ENCODE results near the gene SKAP1. TPM values are rescaled to one million over a fixed set of nuclear protein-coding genes. Genes with fewer than 3 reads are reported as not detected.

The SKAP1 gene
- total RNA-seq, 1 donor from 2014 or later, result not detected

DNA sequence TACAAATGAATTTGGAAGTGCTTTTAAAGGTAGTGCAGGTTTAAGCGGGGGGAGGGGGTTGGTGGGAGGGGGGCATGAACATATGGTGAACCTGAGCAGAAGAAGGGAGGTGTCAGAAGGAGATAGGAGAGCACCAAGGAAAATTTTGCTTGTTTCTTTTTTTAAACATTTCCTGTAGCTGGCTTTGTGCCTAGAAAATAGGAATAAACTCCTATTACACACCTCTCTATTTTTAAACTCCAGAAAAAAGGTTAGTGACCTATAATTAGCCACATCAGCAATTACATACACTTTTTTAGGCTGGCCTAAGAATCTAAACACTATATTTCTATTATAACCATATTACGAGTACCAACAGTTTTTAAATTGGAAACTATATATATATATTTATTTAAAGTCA lies 159.1 kb downstream of the SKAP1 start:
- no peak for TF ChIP-seq EZH2 (IDR thresholded peaks at IDR 0.05; ENCODE audit: insufficient read depth, low read length)
- TF ChIP-seq, protein P1, sequence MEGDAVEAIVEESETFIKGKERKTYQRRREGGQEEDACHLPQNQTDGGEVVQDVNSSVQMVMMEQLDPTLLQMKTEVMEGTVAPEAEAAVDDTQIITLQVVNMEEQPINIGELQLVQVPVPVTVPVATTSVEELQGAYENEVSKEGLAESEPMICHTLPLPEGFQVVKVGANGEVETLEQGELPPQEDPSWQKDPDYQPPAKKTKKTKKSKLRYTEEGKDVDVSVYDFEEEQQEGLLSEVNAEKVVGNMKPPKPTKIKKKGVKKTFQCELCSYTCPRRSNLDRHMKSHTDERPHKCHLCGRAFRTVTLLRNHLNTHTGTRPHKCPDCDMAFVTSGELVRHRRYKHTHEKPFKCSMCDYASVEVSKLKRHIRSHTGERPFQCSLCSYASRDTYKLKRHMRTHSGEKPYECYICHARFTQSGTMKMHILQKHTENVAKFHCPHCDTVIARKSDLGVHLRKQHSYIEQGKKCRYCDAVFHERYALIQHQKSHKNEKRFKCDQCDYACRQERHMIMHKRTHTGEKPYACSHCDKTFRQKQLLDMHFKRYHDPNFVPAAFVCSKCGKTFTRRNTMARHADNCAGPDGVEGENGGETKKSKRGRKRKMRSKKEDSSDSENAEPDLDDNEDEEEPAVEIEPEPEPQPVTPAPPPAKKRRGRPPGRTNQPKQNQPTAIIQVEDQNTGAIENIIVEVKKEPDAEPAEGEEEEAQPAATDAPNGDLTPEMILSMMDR (IDR thresholded peaks at IDR 0.05; ENCODE audit: insufficient read depth, low read depth, low read length), result no peak
- Histone ChIP-seq H3K27me3 (ENCODE audit: insufficient read depth, low read length) (peaks cover 25% of the 10 kb centered on the region), H3K36me3 (ENCODE audit: insufficient read depth, low read length) (no peaks in the 10 kb centered on the region), H2AFZ (ENCODE audit: low read depth, low read length) (no peak overlapping the region), H3K9ac (ENCODE audit: low read length) (no peak overlapping the region), H3K4me2 (ENCODE audit: low read length) (no peak overlapping the region), H3K4me1 (ENCODE audit: insufficient read depth, low read length) (no peaks in the 10 kb centered on the region), H3K79me2 (ENCODE audit: insufficient read depth, low read length) (no peaks in the 10 kb centered on the region), H3K4me3 (ENCODE audit: insufficient read depth, low read depth, low read length) (no peak overlapping the region), H4K20me1 (ENCODE audit: insufficient read depth, low read length) (no peaks in the 10 kb centered on the region), H3K27ac (ENCODE audit: low read depth, low read length) (no peak overlapping the region), H3K9me3 (ENCODE audit: insufficient read depth, low read depth, low read length) (no peaks in the 10 kb centered on the region)
- H3K36me3 Mint-ChIP-seq (ENCODE audit: low read depth, unreplicated experiment), result no peaks in the 10 kb centered on the region
- H3K4me3 Mint-ChIP-seq (ENCODE audit: unreplicated experiment), result no peak overlapping the region
- no peak overlapping the region for H3K27ac Mint-ChIP-seq (ENCODE audit: unreplicated experiment)
- H3K4me1 Mint-ChIP-seq (ENCODE audit: low read depth, unreplicated experiment), result no peaks in the 10 kb centered on the region
- H3K9me3 Mint-ChIP-seq (ENCODE audit: unreplicated experiment), result no peaks in the 10 kb centered on the region
- no peak for FAIRE-seq
- peaks cover 14% of the 10 kb centered on the region for H3K27me3 Mint-ChIP-seq (ENCODE audit: low read depth, unreplicated experiment)
- DNase-seq (ENCODE audit: low read depth), result no peak

DNA sequence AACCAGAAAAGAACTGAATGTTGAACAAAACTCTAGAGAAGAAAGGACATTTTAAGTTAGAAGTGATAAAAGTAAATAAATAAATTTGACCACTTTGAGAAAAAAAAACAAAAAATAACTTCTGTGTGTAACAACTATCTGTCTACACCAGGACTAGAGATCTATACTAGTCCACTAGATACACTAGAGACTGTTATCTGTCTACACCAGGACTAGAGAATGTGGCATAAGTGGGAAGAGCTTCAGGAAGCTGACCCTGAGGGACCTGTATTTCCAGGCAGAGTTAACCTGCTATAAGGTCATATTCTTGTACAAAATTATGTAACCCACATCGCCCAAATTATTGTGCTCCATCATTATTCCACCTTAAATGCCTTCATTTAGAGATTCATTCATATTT lies 160.8 kb downstream of the SKAP1 start:
- Histone ChIP-seq H3K27me3 (ENCODE audit: insufficient read depth, low read length) (peaks cover 15% of the 10 kb centered on the region), H3K4me3 (ENCODE audit: insufficient read depth, low read depth, low read length) (no peak overlapping the region), H2AFZ (ENCODE audit: low read depth, low read length) (no peak overlapping the region), H3K9me3 (ENCODE audit: insufficient read depth, low read depth, low read length) (no peaks in the 10 kb centered on the region), H4K20me1 (ENCODE audit: insufficient read depth, low read length) (no peaks in the 10 kb centered on the region), H3K4me2 (ENCODE audit: low read length) (no peak overlapping the region), H3K36me3 (ENCODE audit: insufficient read depth, low read length) (no peaks in the 10 kb centered on the region), H3K4me1 (ENCODE audit: insufficient read depth, low read length) (no peaks in the 10 kb centered on the region), H3K27ac (ENCODE audit: low read depth, low read length) (no peak overlapping the region), H3K79me2 (ENCODE audit: insufficient read depth, low read length) (no peaks in the 10 kb centered on the region), H3K9ac (ENCODE audit: low read length) (no peak overlapping the region)
- no peaks in the 10 kb centered on the region for H3K36me3 Mint-ChIP-seq (ENCODE audit: low read depth, unreplicated experiment)
- DNase-seq (ENCODE audit: low read depth) (no peak), FAIRE-seq (no peak)
- H3K4me3 Mint-ChIP-seq (ENCODE audit: unreplicated experiment), result no peak overlapping the region
- H3K9me3 Mint-ChIP-seq (ENCODE audit: unreplicated experiment), result no peaks in the 10 kb centered on the region
- peaks cover 2% of the 10 kb centered on the region for H3K27me3 Mint-ChIP-seq (ENCODE audit: low read depth, unreplicated experiment)
- no peak overlapping the region for H3K27ac Mint-ChIP-seq (ENCODE audit: unreplicated experiment)
- no peak for TF ChIP-seq EZH2 (IDR thresholded peaks at IDR 0.05; ENCODE audit: insufficient read depth, low read length)
- TF ChIP-seq, protein P1 (IDR thresholded peaks at IDR 0.05; ENCODE audit: insufficient read depth, low read depth, low read length), result no peak
- H3K4me1 Mint-ChIP-seq (ENCODE audit: low read depth, unreplicated experiment), result no peaks in the 10 kb centered on the region

DNA sequence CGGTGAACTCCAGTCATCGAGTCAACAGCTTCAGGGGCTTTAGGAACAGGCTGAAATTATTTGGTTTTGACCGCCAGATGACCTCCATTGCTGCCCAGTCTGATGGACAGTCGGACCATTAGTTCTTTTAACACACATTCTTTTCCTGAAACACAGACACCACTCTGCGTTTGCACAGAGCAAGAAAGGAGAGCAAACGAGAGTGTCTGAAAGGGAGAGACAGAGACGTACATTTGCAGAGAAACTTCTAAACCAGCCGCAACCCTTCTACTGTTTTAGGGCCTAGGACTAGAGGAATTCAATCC lies 166.3 kb downstream of the SKAP1 start:
- H3K27me3 Mint-ChIP-seq (ENCODE audit: low read depth, unreplicated experiment), result no peaks in the 10 kb centered on the region
- FAIRE-seq, result peak; percentile 34
- H3K9ac ChIP-seq (ENCODE audit: low read length), result no peak overlapping the region
- H4K20me1 ChIP-seq (ENCODE audit: insufficient read depth, low read length), result no peaks in the 10 kb centered on the region
- no peak overlapping the region for H3K4me2 ChIP-seq (ENCODE audit: low read length)
- no peak for DNase-seq (ENCODE audit: low read depth)
- no peaks in the 10 kb centered on the region for H3K4me1 Mint-ChIP-seq (ENCODE audit: low read depth, unreplicated experiment)
- no peaks in the 10 kb centered on the region for H3K79me2 ChIP-seq (ENCODE audit: insufficient read depth, low read length)
- no peaks in the 10 kb centered on the region for H3K4me1 ChIP-seq (ENCODE audit: insufficient read depth, low read length)
- no peak overlapping the region for H3K4me3 Mint-ChIP-seq (ENCODE audit: unreplicated experiment)
- no peaks in the 10 kb centered on the region for H3K36me3 Mint-ChIP-seq (ENCODE audit: low read depth, unreplicated experiment)
- H3K9me3 Mint-ChIP-seq (ENCODE audit: unreplicated experiment), result no peaks in the 10 kb centered on the region
- no peak overlapping the region for H3K27ac ChIP-seq (ENCODE audit: low read depth, low read length)
- H3K36me3 ChIP-seq (ENCODE audit: insufficient read depth, low read length), result no peaks in the 10 kb centered on the region
- H2AFZ ChIP-seq (ENCODE audit: low read depth, low read length), result no peak overlapping the region
- no peak overlapping the region for H3K4me3 ChIP-seq (ENCODE audit: insufficient read depth, low read depth, low read length)
- H3K9me3 ChIP-seq (ENCODE audit: insufficient read depth, low read depth, low read length), result no peaks in the 10 kb centered on the region
- H3K27me3 ChIP-seq (ENCODE audit: insufficient read depth, low read length), result peaks cover 8% of the 10 kb centered on the region
- H3K27ac Mint-ChIP-seq (ENCODE audit: unreplicated experiment), result no peak overlapping the region
- no peak for TF ChIP-seq EZH2 (IDR thresholded peaks at IDR 0.05; ENCODE audit: insufficient read depth, low read length)
- TF ChIP-seq, protein P1 (IDR thresholded peaks at IDR 0.05; ENCODE audit: insufficient read depth, low read depth, low read length), result no peak
